K562 (cell line): ENCODE results near the gene RAB27B. TPM values are rescaled to one million over a fixed set of nuclear protein-coding genes. Genes with fewer than 3 reads are reported as not detected.

ENCODE experiments used
- ATAC-seq: fragments of 200-7000 bp; cut with Tn5 transposase; 3 replicates; pipeline ENCODE4 v1.9.1; 2020; ENCODE audit warnings: moderate library complexity
- BruUV-seq: library from RNA; stranded (reverse); fragments of 400-500 nt; replicated peaks from 2 replicates; lab custom pipeline; 2021; lab: Mats Ljungman, UMichigan
- CTCF ChIA-PET: fragments of 300-600 bp; formaldehyde crosslinking; extraction: SDS; loops from one replicate; lab custom pipeline; 2021; ENCODE audit warnings: low intra/inter-chr PET ratio; lab: Yijun Ruan, JAX
- POLR2A ChIA-PET: fragments of 300-600, 350-650 bp; sonication (Branson Sonifier 250); formaldehyde crosslinking; extraction: SDS; loops from one replicate; lab custom pipeline; 2021; ENCODE audit warnings: antibody characterized with exemption, inconsistent platforms; lab: Yijun Ruan, JAX
- DNase-seq, 4 experiments: peaks; one replicate each; pipeline versions ENCODE4 v3.0.0 to v3.0.0-alpha.2; 2011 to 2018; ENCODE audit warnings: low spot score in 3 of 4, mixed read lengths in 3 of 4; ENCODE audit errors: extremely low read depth in 1 of 4
- FAIRE-seq: peaks from 2 replicates; lab custom pipeline; 2011; peaks lifted over from hg19 to GRCh38; lab: Jason Lieb, UNC
- H2AFZ ChIP-seq: 2 replicates; pipeline ENCODE4 v1.6.0; 2011; ENCODE audit warnings: low read depth, low read length, control low read depth, inconsistent platforms
- H3K27ac ChIP-seq: fragments of 200-600 bp; 3 replicates; pipeline ENCODE4 v1.8.0; 2011; ENCODE audit warnings: low read depth, mild to moderate bottlenecking, control low read depth, inconsistent platforms, low read length, moderate library complexity, mixed read lengths; ENCODE audit errors: extremely low read depth
- H3K27me3 ChIP-seq, 2 experiments: fragments of 300-600 bp in 1 of 2; 2 replicates in 1 of 2; 3 replicates in 1 of 2; pipeline versions ENCODE4 v1.6.0 to v1.8.0; 2011; ENCODE audit warnings: inconsistent platforms in 2 of 2, low read length in 2 of 2, mild to moderate bottlenecking in 1 of 2, mixed read lengths in 1 of 2, moderate library complexity in 1 of 2; ENCODE audit not compliant: control insufficient read depth in 2 of 2, insufficient read depth in 2 of 2
- H3K36me3 ChIP-seq: fragments of 300-600 bp; 3 replicates; pipeline ENCODE4 v1.8.0; 2011; ENCODE audit warnings: mild to moderate bottlenecking, low read length, inconsistent platforms; ENCODE audit not compliant: control insufficient read depth, insufficient read depth
- H3K4me1 ChIP-seq, 2 experiments: fragments of 200-600 bp in 1 of 2; replicated peaks in 1 of 2; 2 replicates in 1 of 2; 3 replicates in 1 of 2; pipeline versions ENCODE4 v1.5.1 to v1.8.0; 2011; ENCODE audit warnings: inconsistent platforms in 2 of 2, low read length in 2 of 2, mild to moderate bottlenecking in 1 of 2, mixed read lengths in 1 of 2, moderate library complexity in 1 of 2; ENCODE audit not compliant: control insufficient read depth in 2 of 2, insufficient read depth in 2 of 2
- H3K4me2 ChIP-seq: 2 replicates; pipeline ENCODE4 v1.6.1; 2011; ENCODE audit warnings: low read length, control low read depth, inconsistent platforms, mixed read lengths; ENCODE audit not compliant: insufficient read depth
- H3K4me3 ChIP-seq: fragments of 200-600 bp; sonication (generic), shearing (Covaris generic); 2 replicates; pipeline ENCODE4 v1.5.1; 2016; ENCODE audit warnings: control low read depth, inconsistent platforms
- H3K79me2 ChIP-seq: fragments of 200-600 bp; 3 replicates; pipeline ENCODE4 v1.8.0; 2011; ENCODE audit warnings: low read length, inconsistent platforms; ENCODE audit not compliant: control insufficient read depth, insufficient read depth
- H3K9ac ChIP-seq, 2 experiments: 2 replicates each; pipeline versions ENCODE4 v1.6.0 to v1.6.1; 2011; ENCODE audit warnings: low read depth in 2 of 2, low read length in 2 of 2, control low read depth in 1 of 2, inconsistent platforms in 1 of 2, mild to moderate bottlenecking in 1 of 2, mixed read lengths in 1 of 2; ENCODE audit not compliant: insufficient read depth in 1 of 2
- H3K9me1 ChIP-seq: one replicate; pipeline ENCODE4 v1.6.0; 2011; ENCODE audit warnings: inconsistent platforms, mild to moderate bottlenecking, low read length, moderate library complexity; ENCODE audit not compliant: control insufficient read depth, insufficient read depth
- H3K9me3 ChIP-seq: replicated peaks from 2 replicates; pipeline ENCODE4 v1.5.1; 2011; ENCODE audit warnings: low read depth, low read length, inconsistent platforms; ENCODE audit not compliant: control insufficient read depth, insufficient read depth
- H4K20me1 ChIP-seq: replicated peaks from 2 replicates; pipeline ENCODE4 v1.6.1; 2011; ENCODE audit warnings: low read length, inconsistent platforms, mixed read lengths; ENCODE audit not compliant: control insufficient read depth, insufficient read depth
- BDP1 ChIP-seq: IDR thresholded peaks from 3 replicates; pipeline ENCODE4 v1.6.1; 2011; ENCODE audit not compliant: insufficient read length, insufficient read depth
- DPF2 ChIP-seq: fragments of 450-650 bp; IDR thresholded peaks from 2 replicates; pipeline ENCODE4 v1.6.1; 2016
- HMGN3 ChIP-seq: IDR thresholded peaks from 2 replicates; pipeline ENCODE4 v1.6.1; 2011; ENCODE audit warnings: borderline replicate concordance, low read depth, mild to moderate bottlenecking, mixed read lengths, low read length; ENCODE audit not compliant: insufficient read length; ENCODE audit errors: extremely low read depth
- MCM5 ChIP-seq: fragments of 450-650 bp; IDR thresholded peaks from 2 replicates; pipeline ENCODE4 v1.6.1; 2016; ENCODE audit warnings: low read depth
- RHOXF2B ChIP-seq: fragments of 250-450 bp; sonication (Bioruptor Pico); conservative IDR thresholded peaks from 2 replicates; pipeline ENCODE4 v1.5.1; 2021
- RNF219 ChIP-seq: fragments of 250-450 bp; sonication (Bioruptor Pico); IDR thresholded peaks from 2 replicates; pipeline ENCODE4 v1.5.0; 2022; ENCODE audit warnings: mild to moderate bottlenecking
- SMARCE1 ChIP-seq: fragments of 450-650 bp; IDR thresholded peaks from 2 replicates; pipeline ENCODE4 v1.7.1; 2016; ENCODE audit warnings: mild to moderate bottlenecking
- SPI1 ChIP-seq: IDR thresholded peaks from 2 replicates; pipeline ENCODE4 v1.6.1; 2011; ENCODE audit warnings: low read depth, low read length, control low read depth, borderline replicate concordance
- TEAD4 ChIP-seq, 2 experiments: sonication (generic) in 1 of 2; formaldehyde crosslinking in 1 of 2; IDR thresholded peaks; 2 replicates each; pipeline versions ENCODE4 v1.6.1 to v1.8.0; 2012 to 2022; ENCODE audit warnings: borderline replicate concordance in 1 of 2, inconsistent platforms in 1 of 2, low read length in 1 of 2, mild to moderate bottlenecking in 1 of 2, missing genetic modification reagents in 1 of 2
- ZNF717 ChIP-seq: fragments of 250-450 bp; sonication (Bioruptor Pico); IDR thresholded peaks from 2 replicates; pipeline ENCODE4 v1.5.0; 2021
- WGBS: fragments of 100-300 bp; shearing (Covaris generic); methylation state at CpG from one replicate; pipeline ENCODE4 v1.1.6; 2016; ENCODE audit warnings: low coverage, mixed read lengths; ENCODE audit not compliant: insufficient coverage; ENCODE audit errors: missing lambda C conversion rate; 5-methylcytosine and 5-hydroxymethylcytosine counted together
- in situ Hi-C: fragments of 300-500 bp; cut with MboI; formaldehyde crosslinking; loops from 4 replicates; pipeline ENCODE4 v1.15.0; 2018; ENCODE audit warnings: inconsistent platforms, mixed read lengths
- intact Hi-C: fragments of 100-400 bp; cut with micrococcal nuclease; formaldehyde crosslinking; loops from 2 replicates; pipeline ENCODE4 v1.14.2; 2022
- polyA plus RNA-seq, 8 experiments: library from polyadenylated mRNA; depleted of rRNA in 4 of 8; stranded (reverse) in 5 of 8; unstranded in 3 of 8; fragments of >200 nt; fragmentation: Nextera tagmentation in 2 of 8; fragmentation: Illumina TruSeq in 1 of 8; extraction: Ambion mirVana in 2 of 8; extraction: Trizol in 1 of 8; gene quantifications; 2 replicates each; pipeline versions ENCODE4 v1.2.1 to v1.2.3, GENCODE V29; 2011 to 2014; ENCODE audit warnings: inconsistent platforms in 1 of 8, missing spikeins in 1 of 8
- total RNA-seq, 7 experiments: library from RNA; depleted of rRNA in 6 of 7; stranded (reverse); fragments of >200 nt in 6 of 7; fragmentation: Illumina TruSeq in 2 of 7; extraction: Trizol in 2 of 7; gene quantifications; 2 replicates each; pipeline versions ENCODE4 v1.2.1 to v1.2.3, GENCODE V29; 2011 to 2021; ENCODE audit warnings: low replicate concordance in 1 of 7
- TF ChIP-seq, protein P1 (sequence below): fragments of 450-650 bp; formaldehyde crosslinking; IDR thresholded peaks from 2 replicates; pipeline ENCODE4 v1.4.0; 2020; ENCODE audit warnings: mild to moderate bottlenecking, mixed read lengths

The RAB27B gene
- total and polyA plus RNA-seq, 9 of the 15 experiments (the other 6 are each of a cell fraction or from before 2014, with no cell fraction given), result 0.44 to 5.7 (median 1.2) TPM

DNA sequence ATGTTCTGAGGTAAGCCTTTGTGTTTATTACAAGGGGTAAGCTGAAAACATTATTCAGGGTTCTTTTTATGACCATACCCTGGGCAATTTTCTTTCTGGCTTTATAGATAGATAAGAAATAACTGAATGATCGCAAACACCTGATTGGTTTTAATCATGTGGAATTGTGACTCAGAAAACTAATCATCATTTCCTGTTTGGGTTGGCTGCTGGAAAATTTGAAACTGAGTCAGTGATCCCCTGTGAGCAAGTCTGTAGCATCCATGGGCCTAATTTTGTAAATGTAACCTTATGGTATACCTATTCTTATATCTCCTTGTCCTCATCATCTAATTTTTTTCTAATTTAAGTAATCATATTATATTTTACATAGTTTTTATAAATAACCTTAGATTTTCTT, 96.7 kb downstream of the RAB27B start:
- Histone ChIP-seq H3K36me3 (no peaks in the 10 kb centered on the region), H3K4me3 (no peak overlapping the region), H3K9me3 (no peaks in the 10 kb centered on the region), H4K20me1 (no peaks in the 10 kb centered on the region), H3K79me2 (no peaks in the 10 kb centered on the region), H2AFZ (no peak overlapping the region), H3K4me1 (no peaks in the 10 kb centered on the region), H3K27me3 (no peaks in the 10 kb centered on the region), H3K4me2 (no peak overlapping the region), H3K9me1 (no peaks in the 10 kb centered on the region), H3K27ac (no peak overlapping the region), H3K9ac (no peak overlapping the region)
- no peak for FAIRE-seq
- POLR2A ChIA-PET, result no interaction called here
- DNase-seq, result no peak
- TF ChIP-seq DPF2 (no peak), ZNF717 (CRISPR knock-in tag) (no peak), HMGN3 (no peak), RHOXF2B (CRISPR knock-in tag) (no peak)
- no peak for ATAC-seq
- CTCF ChIA-PET, result no interaction called here
- intact Hi-C loops, result no loop called here
- in situ Hi-C loops, result no loop called here
- 75% methylated on average over 1 of the region's 1 CpG for WGBS
- BruUV-seq, result no TSS peak

DNA sequence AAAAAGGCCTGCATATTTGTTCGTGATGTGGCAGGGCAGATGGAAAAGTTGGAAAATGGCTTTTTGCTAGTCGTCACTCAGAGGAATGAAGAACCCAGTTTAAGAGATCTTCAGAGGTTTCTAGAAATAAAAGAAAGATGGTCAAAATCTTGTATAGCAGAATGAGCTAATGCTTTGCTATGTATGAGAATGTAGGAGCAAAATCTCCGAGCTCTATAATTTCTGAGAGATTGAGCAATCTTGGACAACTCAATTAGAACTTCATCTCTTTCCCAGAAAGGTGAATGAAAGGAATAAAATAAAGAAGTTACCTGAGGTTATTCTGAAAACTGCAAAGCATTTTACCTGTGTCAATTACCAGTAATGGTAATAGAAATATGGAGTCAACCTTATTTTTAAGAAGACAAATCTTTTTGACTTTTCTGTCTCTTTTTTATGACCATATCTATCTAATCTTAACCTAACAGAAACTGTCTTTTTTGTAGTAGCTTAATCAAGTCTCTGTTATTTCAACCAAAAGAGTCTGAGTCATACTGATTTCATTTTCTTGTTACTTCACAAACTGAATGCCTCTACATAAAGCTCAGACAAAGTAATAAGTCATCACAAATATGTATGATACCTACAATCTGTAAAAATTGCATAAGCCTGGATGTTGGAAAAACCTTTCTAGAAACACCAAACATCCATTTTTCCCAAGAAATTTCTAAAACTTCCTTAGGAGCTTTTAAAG, 98.5 kb downstream of the RAB27B start:
- DNase-seq, result no peak
- WGBS, result 50% methylated on average over 2 of the region's 3 CpGs
- no peak for FAIRE-seq
- Histone ChIP-seq H3K9ac (no peak overlapping the region), H3K27ac (no peak overlapping the region), H3K79me2 (no peaks in the 10 kb centered on the region), H3K4me3 (no peak overlapping the region), H3K36me3 (no peaks in the 10 kb centered on the region), H3K4me2 (no peak overlapping the region), H3K27me3 (no peaks in the 10 kb centered on the region), H3K9me1 (no peaks in the 10 kb centered on the region), H3K9me3 (no peaks in the 10 kb centered on the region), H4K20me1 (no peaks in the 10 kb centered on the region), H2AFZ (no peak overlapping the region), H3K4me1 (no peaks in the 10 kb centered on the region)
- ChIA-PET CTCF (no interaction called here), POLR2A (no interaction called here)
- intact Hi-C loops (no loop called here), in situ Hi-C loops (no loop called here)
- no peak for ATAC-seq
- BruUV-seq, result no TSS peak
- TF ChIP-seq MCM5 (no peak), SPI1 (no peak), TEAD4 (IDR thresholded peaks at IDR 0.05; ENCODE audit: low read length) (no peak), TEAD4 (CRISPR knock-in tag; IDR thresholded peaks at IDR 0.05; ENCODE audit: borderline replicate concordance) (no peak), BDP1 (no peak), RNF219 (CRISPR knock-in tag) (no peak), SMARCE1 (no peak)
- TF ChIP-seq, protein P1, sequence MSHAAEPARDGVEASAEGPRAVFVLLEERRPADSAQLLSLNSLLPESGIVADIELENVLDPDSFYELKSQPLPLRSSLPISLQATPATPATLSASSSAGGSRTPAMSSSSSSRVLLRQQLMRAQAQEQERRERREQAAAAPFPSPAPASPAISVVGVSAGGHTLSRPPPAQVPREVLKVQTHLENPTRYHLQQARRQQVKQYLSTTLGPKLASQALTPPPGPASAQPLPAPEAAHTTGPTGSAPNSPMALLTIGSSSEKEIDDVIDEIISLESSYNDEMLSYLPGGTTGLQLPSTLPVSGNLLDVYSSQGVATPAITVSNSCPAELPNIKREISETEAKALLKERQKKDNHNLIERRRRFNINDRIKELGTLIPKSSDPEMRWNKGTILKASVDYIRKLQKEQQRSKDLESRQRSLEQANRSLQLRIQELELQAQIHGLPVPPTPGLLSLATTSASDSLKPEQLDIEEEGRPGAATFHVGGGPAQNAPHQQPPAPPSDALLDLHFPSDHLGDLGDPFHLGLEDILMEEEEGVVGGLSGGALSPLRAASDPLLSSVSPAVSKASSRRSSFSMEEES (CRISPR knock-in tag), result no peak
